ENCODE results near the gene RTL1.

The RTL1 gene

DNA sequence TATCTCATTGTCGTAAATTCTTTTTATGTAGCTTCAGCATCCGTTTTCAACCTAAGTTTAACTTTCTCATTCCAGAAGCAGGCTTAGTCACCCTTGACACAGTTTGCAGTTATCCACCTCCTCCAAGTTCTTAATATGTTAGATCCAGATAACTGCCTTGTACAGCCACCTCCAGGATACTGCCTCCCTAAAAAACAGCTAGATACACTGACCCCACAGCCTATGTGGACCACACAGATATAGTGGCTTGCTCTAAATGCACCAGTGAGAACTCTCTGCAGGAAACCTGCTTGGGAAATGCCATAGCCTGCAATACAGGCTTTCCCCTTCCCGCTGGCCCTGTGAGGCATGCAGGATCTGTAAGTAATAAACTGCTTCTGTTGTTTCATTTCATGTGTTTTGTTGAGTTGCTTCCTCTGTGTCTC lies 11.1 kb upstream of the RTL1 start:
- TF ChIP-seq FOXM1 (IDR thresholded peaks at IDR 0.05; ENCODE audit: borderline replicate concordance, low read depth) = no peak
- TF ChIP-seq TCF12 (IDR thresholded peaks at IDR 0.05; ENCODE audit: low read depth) = no peak
- no peak for TF ChIP-seq RAD21 (IDR thresholded peaks at IDR 0.05; ENCODE audit: low read depth)
- no peak for TF ChIP-seq NFIC (IDR thresholded peaks at IDR 0.05)
- no peak for TF ChIP-seq CREB1 (IDR thresholded peaks at IDR 0.05; ENCODE audit: low read depth)
- no peak for TF ChIP-seq TEAD4 (IDR thresholded peaks at IDR 0.05)
- TF ChIP-seq, protein P1, sequence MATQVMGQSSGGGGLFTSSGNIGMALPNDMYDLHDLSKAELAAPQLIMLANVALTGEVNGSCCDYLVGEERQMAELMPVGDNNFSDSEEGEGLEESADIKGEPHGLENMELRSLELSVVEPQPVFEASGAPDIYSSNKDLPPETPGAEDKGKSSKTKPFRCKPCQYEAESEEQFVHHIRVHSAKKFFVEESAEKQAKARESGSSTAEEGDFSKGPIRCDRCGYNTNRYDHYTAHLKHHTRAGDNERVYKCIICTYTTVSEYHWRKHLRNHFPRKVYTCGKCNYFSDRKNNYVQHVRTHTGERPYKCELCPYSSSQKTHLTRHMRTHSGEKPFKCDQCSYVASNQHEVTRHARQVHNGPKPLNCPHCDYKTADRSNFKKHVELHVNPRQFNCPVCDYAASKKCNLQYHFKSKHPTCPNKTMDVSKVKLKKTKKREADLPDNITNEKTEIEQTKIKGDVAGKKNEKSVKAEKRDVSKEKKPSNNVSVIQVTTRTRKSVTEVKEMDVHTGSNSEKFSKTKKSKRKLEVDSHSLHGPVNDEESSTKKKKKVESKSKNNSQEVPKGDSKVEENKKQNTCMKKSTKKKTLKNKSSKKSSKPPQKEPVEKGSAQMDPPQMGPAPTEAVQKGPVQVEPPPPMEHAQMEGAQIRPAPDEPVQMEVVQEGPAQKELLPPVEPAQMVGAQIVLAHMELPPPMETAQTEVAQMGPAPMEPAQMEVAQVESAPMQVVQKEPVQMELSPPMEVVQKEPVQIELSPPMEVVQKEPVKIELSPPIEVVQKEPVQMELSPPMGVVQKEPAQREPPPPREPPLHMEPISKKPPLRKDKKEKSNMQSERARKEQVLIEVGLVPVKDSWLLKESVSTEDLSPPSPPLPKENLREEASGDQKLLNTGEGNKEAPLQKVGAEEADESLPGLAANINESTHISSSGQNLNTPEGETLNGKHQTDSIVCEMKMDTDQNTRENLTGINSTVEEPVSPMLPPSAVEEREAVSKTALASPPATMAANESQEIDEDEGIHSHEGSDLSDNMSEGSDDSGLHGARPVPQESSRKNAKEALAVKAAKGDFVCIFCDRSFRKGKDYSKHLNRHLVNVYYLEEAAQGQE (IDR thresholded peaks at IDR 0.05; ENCODE audit: low read depth) = no peak
- TF ChIP-seq EGR1 (IDR thresholded peaks at IDR 0.05) = no peak
- no peak for TF ChIP-seq ZBTB7A (IDR thresholded peaks at IDR 0.05; ENCODE audit: low read depth)

DNA sequence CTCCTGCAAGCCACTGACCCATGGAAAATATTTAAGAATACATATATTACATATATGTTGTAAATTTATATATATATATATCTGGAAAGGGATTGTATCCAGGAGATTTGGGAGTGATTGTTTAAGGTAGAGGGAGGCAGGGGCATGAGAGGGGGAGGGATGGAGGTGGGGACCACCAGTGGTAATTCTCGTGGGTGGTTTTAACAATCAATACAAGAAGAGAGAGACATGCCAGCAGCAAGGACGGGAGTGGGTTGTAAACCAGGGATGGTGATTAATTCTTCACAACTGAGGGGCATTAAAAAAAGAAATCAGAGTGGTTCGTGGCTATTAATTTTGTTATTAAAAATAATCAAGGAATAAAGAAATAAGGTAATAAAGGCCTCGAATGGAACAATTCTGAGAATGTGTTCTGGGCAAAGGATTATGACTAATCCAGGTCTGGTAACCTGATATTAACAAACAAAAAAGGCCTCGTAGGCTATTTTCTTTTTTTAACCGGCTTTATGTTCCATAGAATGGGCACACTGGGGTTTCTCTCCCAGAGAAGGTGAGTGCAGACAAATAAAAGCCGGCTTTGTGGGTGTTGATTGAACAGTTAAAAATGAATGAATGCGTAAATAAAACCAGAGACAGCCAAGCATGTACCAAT lies 8.3 kb upstream of the RTL1 start:
- TF ChIP-seq TAF1 (IDR thresholded peaks at IDR 0.05; ENCODE audit: low read depth) = no peak
- TF ChIP-seq, protein P2, sequence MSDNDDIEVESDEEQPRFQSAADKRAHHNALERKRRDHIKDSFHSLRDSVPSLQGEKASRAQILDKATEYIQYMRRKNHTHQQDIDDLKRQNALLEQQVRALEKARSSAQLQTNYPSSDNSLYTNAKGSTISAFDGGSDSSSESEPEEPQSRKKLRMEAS (IDR thresholded peaks at IDR 0.05) = no peak
- no peak for TF ChIP-seq CREB1 (IDR thresholded peaks at IDR 0.05; ENCODE audit: low read depth)
- TF ChIP-seq EGR1 (IDR thresholded peaks at IDR 0.05) = no peak
- no peak for TF ChIP-seq TEAD4 (IDR thresholded peaks at IDR 0.05)
- TF ChIP-seq NFIC (IDR thresholded peaks at IDR 0.05) = no peak
- TF ChIP-seq FOXM1 (IDR thresholded peaks at IDR 0.05; ENCODE audit: borderline replicate concordance, low read depth) = no peak
- no peak for TF ChIP-seq CEBPB (IDR thresholded peaks at IDR 0.05)
- no peak for TF ChIP-seq ZBTB7A (IDR thresholded peaks at IDR 0.05; ENCODE audit: low read depth)
- TF ChIP-seq, protein P1 (IDR thresholded peaks at IDR 0.05; ENCODE audit: low read depth) = no peak
- no peak for TF ChIP-seq TCF12 (IDR thresholded peaks at IDR 0.05; ENCODE audit: low read depth)
- TF ChIP-seq, protein P3, sequence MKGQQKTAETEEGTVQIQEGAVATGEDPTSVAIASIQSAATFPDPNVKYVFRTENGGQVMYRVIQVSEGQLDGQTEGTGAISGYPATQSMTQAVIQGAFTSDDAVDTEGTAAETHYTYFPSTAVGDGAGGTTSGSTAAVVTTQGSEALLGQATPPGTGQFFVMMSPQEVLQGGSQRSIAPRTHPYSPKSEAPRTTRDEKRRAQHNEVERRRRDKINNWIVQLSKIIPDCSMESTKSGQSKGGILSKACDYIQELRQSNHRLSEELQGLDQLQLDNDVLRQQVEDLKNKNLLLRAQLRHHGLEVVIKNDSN (IDR thresholded peaks at IDR 0.05) = no peak
- TF ChIP-seq RAD21 (IDR thresholded peaks at IDR 0.05; ENCODE audit: low read depth) = no peak

DNA sequence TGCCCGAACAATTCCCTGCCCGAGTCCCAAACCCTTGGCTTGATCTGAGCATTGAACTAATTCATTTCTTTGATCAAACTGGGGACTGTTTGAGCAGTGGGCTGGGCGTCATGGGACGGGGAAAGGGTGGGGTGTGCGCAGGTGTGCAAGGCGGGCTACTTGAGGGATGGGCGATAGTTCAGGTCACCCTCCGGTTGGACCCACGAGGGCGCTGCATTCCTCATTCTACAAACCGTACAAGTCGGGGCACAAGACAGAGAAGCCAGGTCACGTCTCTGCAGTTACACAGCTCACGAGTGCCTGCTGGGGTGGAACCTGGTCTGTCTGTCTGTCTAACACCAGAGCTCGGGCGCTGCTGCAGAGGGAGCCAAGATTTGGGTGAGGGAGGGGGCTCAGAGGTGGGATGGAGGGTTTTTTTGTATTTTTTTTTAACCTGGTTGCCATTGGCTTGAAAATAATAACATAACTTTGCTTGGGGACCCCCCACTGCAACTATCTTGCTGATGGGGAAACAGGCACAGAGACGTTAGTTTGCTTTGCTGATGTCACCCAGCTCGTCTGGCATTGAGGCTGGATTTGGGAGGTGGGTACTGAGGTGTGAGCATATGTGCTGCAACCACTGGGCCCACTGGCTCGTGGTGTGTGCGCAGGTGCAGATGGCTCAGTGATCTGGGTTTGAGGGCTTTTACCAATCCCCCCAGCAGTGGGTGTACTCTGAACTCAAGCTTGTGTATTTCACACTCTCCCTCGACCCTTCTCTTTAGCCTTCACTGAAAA lies 7.6 kb upstream of the RTL1 start:
- TF ChIP-seq NFIC (IDR thresholded peaks at IDR 0.05) = no peak
- TF ChIP-seq, protein P3 (IDR thresholded peaks at IDR 0.05) = no peak
- no peak for TF ChIP-seq EGR1 (IDR thresholded peaks at IDR 0.05)
- no peak for TF ChIP-seq CEBPB (IDR thresholded peaks at IDR 0.05)
- no peak for TF ChIP-seq ZBTB7A (IDR thresholded peaks at IDR 0.05; ENCODE audit: low read depth)
- TF ChIP-seq, protein P2 (IDR thresholded peaks at IDR 0.05) = no peak
- TF ChIP-seq TCF12 (IDR thresholded peaks at IDR 0.05; ENCODE audit: low read depth) = no peak
- TF ChIP-seq TAF1 (IDR thresholded peaks at IDR 0.05; ENCODE audit: low read depth) = no peak
- TF ChIP-seq TEAD4 (IDR thresholded peaks at IDR 0.05) = no peak
- TF ChIP-seq, protein P1 (IDR thresholded peaks at IDR 0.05; ENCODE audit: low read depth) = no peak
- no peak for TF ChIP-seq CREB1 (IDR thresholded peaks at IDR 0.05; ENCODE audit: low read depth)
- no peak for TF ChIP-seq FOXM1 (IDR thresholded peaks at IDR 0.05; ENCODE audit: borderline replicate concordance, low read depth)
- TF ChIP-seq RAD21 (IDR thresholded peaks at IDR 0.05; ENCODE audit: low read depth) = no peak
- no peak for TF ChIP-seq YY1 (IDR thresholded peaks at IDR 0.05; ENCODE audit: low read depth)
- no peak for TF ChIP-seq EP300 (IDR thresholded peaks at IDR 0.05; ENCODE audit: borderline replicate concordance)

DNA sequence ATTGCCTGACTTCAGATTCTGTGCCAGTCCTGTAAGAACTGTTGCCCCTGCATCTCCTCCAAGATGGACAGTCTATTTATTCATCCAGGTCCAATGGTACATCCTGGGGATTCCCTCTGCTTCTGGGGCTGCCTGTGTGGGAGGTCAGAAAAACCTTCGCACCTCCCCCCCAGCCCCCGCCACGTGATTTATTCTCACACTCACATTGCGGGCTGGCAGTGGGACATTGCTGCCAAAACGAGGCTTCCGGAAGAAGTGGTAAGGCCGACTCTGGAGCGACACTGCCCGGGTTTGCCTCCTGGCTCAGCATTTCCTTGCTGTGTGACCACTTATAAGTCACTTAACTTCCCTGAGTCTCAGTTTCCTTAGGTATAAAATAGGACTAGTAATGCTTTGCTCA lies 5.9 kb upstream of the RTL1 start:
- TF ChIP-seq CEBPB (IDR thresholded peaks at IDR 0.05) (no peak), EGR1 (IDR thresholded peaks at IDR 0.05) (no peak), YY1 (IDR thresholded peaks at IDR 0.05; ENCODE audit: low read depth) (no peak), TEAD4 (IDR thresholded peaks at IDR 0.05) (no peak), TCF12 (IDR thresholded peaks at IDR 0.05; ENCODE audit: low read depth) (no peak), EP300 (IDR thresholded peaks at IDR 0.05; ENCODE audit: borderline replicate concordance) (no peak), CREB1 (IDR thresholded peaks at IDR 0.05; ENCODE audit: low read depth) (no peak)
- TF ChIP-seq, protein P2 (IDR thresholded peaks at IDR 0.05) = no peak
- TF ChIP-seq, protein P1 (IDR thresholded peaks at IDR 0.05; ENCODE audit: low read depth) = no peak
- TF ChIP-seq, protein P3 (IDR thresholded peaks at IDR 0.05) = no peak

All from Ishikawa (cell line).